ENCODE results near the gene NR1H3. TPM values are rescaled to one million over a fixed set of nuclear protein-coding genes. Genes with fewer than 3 reads are reported as not detected.

The NR1H3 gene
- total RNA-seq, 2 experiments from 2014 or later: 13.0 to 14.0 TPM

DNA sequence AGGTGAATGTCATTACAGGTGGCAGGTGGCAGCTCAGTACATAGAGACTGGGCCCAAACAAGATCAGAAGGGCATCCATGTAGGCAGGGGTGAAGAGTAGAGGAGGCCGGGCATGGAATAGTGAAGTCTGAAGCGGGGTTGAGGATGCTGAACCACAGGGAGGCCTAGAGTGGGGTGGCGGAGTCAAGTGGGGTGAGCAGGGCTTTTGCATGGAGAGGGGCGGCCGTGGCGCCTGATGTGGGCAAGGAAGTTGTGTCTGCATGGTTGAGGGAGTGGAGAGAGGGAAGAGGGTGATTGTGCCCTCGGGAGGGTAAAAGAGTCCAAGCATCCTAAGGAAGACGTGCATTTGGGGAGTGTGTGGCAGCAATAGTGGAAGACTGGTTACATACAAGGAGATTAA, 28.6 kb upstream of the NR1H3 start:
- peaks cover 28% of the 10 kb centered on the region for H3K4me1 Mint-ChIP-seq (ENCODE audit: low read depth)
- H3K27me3 Mint-ChIP-seq: no peaks in the 10 kb centered on the region
- CTCF ChIA-PET: no interaction called here
- DNase-seq: no peak
- intact Hi-C loops (cut with micrococcal nuclease): no loop called here
- H3K27ac Mint-ChIP-seq: no peak overlapping the region
- H3K4me3 Mint-ChIP-seq: no peak overlapping the region
- peaks cover 48% of the 10 kb centered on the region for H3K36me3 Mint-ChIP-seq
- POLR2A ChIA-PET: no interaction called here
- H3K9me3 Mint-ChIP-seq: no peaks in the 10 kb centered on the region

DNA sequence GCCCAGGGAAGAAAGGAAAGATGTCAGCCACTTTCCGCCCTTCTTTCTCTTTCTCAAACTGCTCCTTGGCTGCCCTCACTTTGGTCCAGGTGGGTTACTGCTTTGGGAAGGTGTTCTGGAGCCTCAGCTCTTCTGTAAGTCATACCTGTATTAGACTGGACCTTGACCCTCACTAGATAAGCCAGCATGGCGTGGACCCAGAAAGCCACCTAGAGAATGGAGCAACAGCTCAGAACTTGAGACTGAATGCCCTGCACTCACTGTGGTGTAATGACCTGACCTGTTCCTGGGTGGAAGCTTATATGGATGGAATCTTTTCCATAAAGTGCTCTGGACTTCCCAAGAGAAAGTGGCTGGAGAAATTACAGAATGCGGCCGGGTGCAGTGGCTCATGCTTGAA, 24.7 kb upstream of the NR1H3 start:
- intact Hi-C loops (cut with micrococcal nuclease): no loop called here
- POLR2A ChIA-PET: interaction anchor here (0.8 to 2.0 kb wide), 3 partner anchors 16 to 19 kb away, joined by 3 to 8 read pairs (median 5); partner anchors contain the start of gene DDB2
- H3K4me3 Mint-ChIP-seq: no peak overlapping the region
- H3K9me3 Mint-ChIP-seq: no peaks in the 10 kb centered on the region
- peaks cover 27% of the 10 kb centered on the region for H3K4me1 Mint-ChIP-seq (ENCODE audit: low read depth)
- DNase-seq: no peak
- H3K36me3 Mint-ChIP-seq: peaks cover 54% of the 10 kb centered on the region
- H3K27me3 Mint-ChIP-seq: no peaks in the 10 kb centered on the region
- CTCF ChIA-PET: interaction anchor here (1.6 to 3.0 kb wide), 2 partner anchors 15 to 17 kb away, joined by 5 to 9 read pairs; partner anchors contain the start of gene ACP2
- H3K27ac Mint-ChIP-seq: no peak overlapping the region

DNA sequence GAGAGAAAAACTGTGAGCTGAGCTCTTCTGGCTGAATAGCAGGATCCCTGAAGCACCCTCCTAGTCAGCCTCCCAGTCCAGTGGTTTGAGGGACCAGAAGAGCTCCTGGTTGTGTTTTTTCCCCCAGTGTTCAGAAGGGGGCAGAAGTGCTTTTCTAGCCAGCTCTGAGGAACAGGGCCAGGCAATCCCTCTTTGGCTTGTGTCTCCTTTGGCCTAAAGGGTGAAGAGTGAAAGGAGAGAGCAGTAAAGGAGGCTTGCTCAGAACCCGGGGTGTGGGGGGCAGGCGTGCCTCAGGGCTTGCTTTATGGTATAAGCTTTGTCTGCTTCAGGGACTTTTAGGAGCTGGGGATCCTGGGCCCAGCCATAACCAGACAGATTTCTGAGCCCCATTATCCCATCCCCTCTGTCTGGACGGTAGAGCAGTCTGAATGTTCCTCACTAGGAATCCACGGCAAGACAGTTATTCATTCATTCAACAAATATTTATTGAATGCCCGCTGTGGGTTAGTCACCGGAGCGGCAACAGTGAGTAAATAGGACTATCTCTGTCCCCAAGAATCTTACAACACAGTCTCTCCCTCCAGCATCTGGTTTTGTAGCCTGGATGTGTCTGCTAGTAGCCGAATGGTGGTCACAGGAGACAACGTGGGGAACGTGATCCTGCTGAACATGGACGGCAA, 23.7 kb upstream of the NR1H3 start:
- Mint-ChIP-seq H3K27me3 (no peaks in the 10 kb centered on the region), H3K27ac (peak overlapping the region; percentile 82), H3K9me3 (no peaks in the 10 kb centered on the region), H3K4me3 (peak overlapping the region; percentile 30), H3K4me1 (ENCODE audit: low read depth) (peaks cover 27% of the 10 kb centered on the region), H3K36me3 (peaks cover 56% of the 10 kb centered on the region)
- CTCF ChIA-PET: interaction anchor here (0.8 to 3.0 kb wide), 7 partner anchors 14 to 220 kb away, joined by 3 to 9 read pairs (median 5); partner anchors contain the start of gene ACP2
- peak; percentile 30 for DNase-seq
- intact Hi-C loops (cut with micrococcal nuclease): no loop called here
- POLR2A ChIA-PET: interaction anchor here (1.0 to 2.3 kb wide), 7 partner anchors 13 to 26 kb away, joined by 4 to 18 read pairs (median 5); partner anchors contain the start of genes ACP2 and DDB2

DNA sequence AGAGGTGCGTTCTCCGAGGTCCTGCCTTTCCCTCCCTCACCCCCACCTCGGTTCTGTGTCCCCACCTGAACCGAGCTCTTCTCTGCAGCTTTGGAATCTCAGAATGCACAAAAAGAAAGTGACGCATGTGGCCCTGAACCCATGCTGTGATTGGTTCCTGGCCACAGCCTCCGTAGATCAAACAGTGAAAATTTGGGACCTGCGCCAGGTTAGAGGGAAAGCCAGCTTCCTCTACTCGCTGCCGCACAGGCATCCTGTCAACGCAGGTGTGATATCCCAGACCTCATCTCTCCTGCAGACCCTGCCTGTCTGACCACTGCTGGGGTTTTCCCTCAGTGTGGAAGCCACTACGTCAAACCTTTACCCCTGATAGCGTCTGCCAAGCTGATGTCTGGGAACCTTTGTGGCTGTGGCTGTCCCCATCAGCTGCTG, 23.1 kb upstream of the NR1H3 start:
- intact Hi-C loops (cut with micrococcal nuclease): no loop called here
- Mint-ChIP-seq H3K4me3 (peak overlapping the region; percentile 30), H3K9me3 (no peaks in the 10 kb centered on the region), H3K36me3 (peaks cover 57% of the 10 kb centered on the region), H3K4me1 (ENCODE audit: low read depth) (peaks cover 27% of the 10 kb centered on the region), H3K27me3 (no peaks in the 10 kb centered on the region), H3K27ac (peak overlapping the region; percentile 82)
- CTCF ChIA-PET: interaction anchor here (0.9 to 3.0 kb wide), 6 partner anchors 13 to 219 kb away, joined by 3 to 9 read pairs (median 5); partner anchors contain the start of gene ACP2
- peak; percentile 63 for DNase-seq
- POLR2A ChIA-PET: interaction anchor here (1.0 to 2.3 kb wide), 6 partner anchors 10 to 20 kb away, joined by 3 to 18 read pairs (median 5); partner anchors contain the start of genes ACP2 and DDB2

DNA sequence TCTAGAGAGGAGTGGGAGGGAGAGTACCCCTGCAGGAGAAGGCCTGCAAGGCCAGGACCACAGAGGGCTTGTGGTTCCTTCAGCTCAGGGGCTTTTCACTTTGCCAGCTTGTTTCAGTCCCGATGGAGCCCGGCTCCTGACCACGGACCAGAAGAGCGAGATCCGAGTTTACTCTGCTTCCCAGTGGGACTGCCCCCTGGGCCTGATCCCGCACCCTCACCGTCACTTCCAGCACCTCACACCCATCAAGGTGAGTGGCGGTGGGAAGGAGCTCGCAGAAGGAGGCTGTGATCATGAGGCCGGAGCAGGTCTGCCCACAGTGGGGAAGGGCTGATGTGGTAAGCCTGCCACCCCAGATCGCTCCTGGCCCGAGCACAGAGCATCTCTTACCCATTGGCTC, 22.6 kb upstream of the NR1H3 start:
- Mint-ChIP-seq H3K4me1 (ENCODE audit: low read depth) (peaks cover 27% of the 10 kb centered on the region), H3K4me3 (peak overlapping the region; percentile 30), H3K9me3 (no peaks in the 10 kb centered on the region), H3K27me3 (no peaks in the 10 kb centered on the region), H3K27ac (peak overlapping the region; percentile 82), H3K36me3 (peaks cover 62% of the 10 kb centered on the region)
- CTCF ChIA-PET: interaction anchor here (0.6 to 3.0 kb wide), 6 partner anchors 13 to 271 kb away, joined by 3 to 9 read pairs (median 4); partner anchors contain the start of gene ACP2
- intact Hi-C loops (cut with micrococcal nuclease): no loop called here
- DNase-seq: no peak
- POLR2A ChIA-PET: interaction anchor here (1.0 to 2.3 kb wide), 6 partner anchors 10 to 20 kb away, joined by 3 to 18 read pairs (median 5); partner anchors contain the start of genes ACP2 and DDB2

DNA sequence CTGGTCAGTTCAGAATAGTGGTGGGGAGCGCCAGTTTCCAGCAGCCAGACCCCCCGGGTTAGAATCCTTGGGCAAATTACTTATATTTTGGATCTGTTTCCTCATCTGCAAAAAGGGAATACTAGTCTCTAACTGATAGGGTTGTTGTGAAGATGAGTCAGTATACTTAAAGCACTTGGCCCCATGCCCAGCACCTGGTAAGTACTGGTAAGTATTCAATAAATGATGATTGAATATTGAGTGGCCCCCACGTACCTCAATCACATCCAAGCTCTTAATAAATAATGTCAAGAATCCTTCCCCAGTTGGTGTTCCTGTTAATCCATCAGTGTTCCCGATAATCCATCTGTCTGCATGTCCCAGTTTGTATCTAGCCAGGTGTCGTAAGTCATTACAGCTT, 21.3 kb upstream of the NR1H3 start:
- no peak for DNase-seq
- H3K4me1 Mint-ChIP-seq (ENCODE audit: low read depth): peaks cover 29% of the 10 kb centered on the region
- POLR2A ChIA-PET: interaction anchor here (1.7 kb wide), 1 partner anchor 12 kb away, joined by 5 read pairs; the partner anchor contains the start of gene ACP2
- H3K4me3 Mint-ChIP-seq: no peak overlapping the region
- intact Hi-C loops (cut with micrococcal nuclease): no loop called here
- H3K27ac Mint-ChIP-seq: peak overlapping the region; percentile 49
- H3K27me3 Mint-ChIP-seq: no peaks in the 10 kb centered on the region
- CTCF ChIA-PET: interaction anchor here (0.8 to 1.4 kb wide), 2 partner anchors 12 to 59 kb away, joined by 3 read pairs; partner anchors contain the start of gene ACP2
- peaks cover 63% of the 10 kb centered on the region for H3K36me3 Mint-ChIP-seq
- no peaks in the 10 kb centered on the region for H3K9me3 Mint-ChIP-seq

DNA sequence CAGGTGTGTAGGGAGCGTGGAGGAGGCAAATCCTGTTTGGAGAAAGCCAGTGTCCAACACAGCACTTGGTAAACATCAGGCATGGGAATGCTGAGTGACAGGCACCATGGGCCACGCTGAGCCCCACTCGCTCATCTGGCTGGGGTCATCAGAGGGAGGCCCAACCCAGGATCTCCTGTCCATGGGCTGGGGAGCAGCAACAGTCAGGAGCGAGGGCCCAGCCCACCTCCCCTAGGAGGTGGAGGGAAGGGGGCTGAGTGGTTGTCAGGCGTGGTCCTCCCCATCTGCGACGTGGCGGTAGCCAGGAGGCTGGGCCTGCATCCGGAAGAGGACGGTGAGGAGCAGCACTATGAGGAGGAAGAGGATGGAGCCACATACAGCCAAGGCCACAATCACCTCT, 17.9 kb upstream of the NR1H3 start:
- Mint-ChIP-seq H3K9me3 (no peaks in the 10 kb centered on the region), H3K4me3 (no peak overlapping the region), H3K36me3 (peaks cover 71% of the 10 kb centered on the region), H3K27ac (no peak overlapping the region), H3K4me1 (ENCODE audit: low read depth) (peaks cover 22% of the 10 kb centered on the region), H3K27me3 (no peaks in the 10 kb centered on the region)
- no peak for DNase-seq
- intact Hi-C loops (cut with micrococcal nuclease): no loop called here
- POLR2A ChIA-PET: interaction anchor here (1.1 kb wide), 1 partner anchor 9 kb away, joined by 3 read pairs; the partner anchor contains the start of gene ACP2
- CTCF ChIA-PET: interaction anchor here (1.2 kb wide), 1 partner anchor 20 kb away, joined by 3 read pairs; no protein-coding TSS in a partner anchor

DNA sequence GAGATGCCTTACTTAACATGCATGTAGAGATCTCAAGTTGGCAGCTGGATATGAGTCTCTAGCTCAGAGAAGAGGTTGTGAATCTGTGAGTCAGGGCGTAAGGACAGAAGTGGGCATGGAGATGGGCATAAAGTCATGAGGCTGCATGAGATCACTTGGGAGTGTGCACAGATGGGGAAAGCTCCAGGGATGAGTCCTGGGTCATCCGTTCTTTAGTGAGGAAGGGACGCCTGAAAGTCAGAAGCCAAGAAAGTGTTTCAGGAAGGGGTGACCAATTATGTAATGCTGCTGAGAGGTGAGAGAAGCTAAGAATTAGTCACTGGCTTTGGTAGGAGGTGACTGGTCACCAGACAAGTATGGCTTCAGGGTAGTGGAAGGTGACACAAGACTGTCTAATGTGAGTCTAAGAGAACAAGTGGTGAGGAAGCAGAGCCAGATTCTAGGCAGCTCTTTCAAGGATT, 15.9 kb upstream of the NR1H3 start:
- Mint-ChIP-seq H3K27ac (peak overlapping the region; percentile 19), H3K36me3 (peaks cover 61% of the 10 kb centered on the region), H3K4me1 (ENCODE audit: low read depth) (peaks cover 13% of the 10 kb centered on the region), H3K9me3 (no peaks in the 10 kb centered on the region), H3K4me3 (no peak overlapping the region), H3K27me3 (no peaks in the 10 kb centered on the region)
- DNase-seq: no peak
- ChIA-PET CTCF (no interaction called here), POLR2A (interaction anchor here (1.1 to 2.0 kb wide), 3 partner anchors 12 to 28 kb away, joined by 3 to 6 read pairs (median 6); partner anchors contain the start of gene DDB2)
- intact Hi-C loops (cut with micrococcal nuclease): no loop called here

DNA sequence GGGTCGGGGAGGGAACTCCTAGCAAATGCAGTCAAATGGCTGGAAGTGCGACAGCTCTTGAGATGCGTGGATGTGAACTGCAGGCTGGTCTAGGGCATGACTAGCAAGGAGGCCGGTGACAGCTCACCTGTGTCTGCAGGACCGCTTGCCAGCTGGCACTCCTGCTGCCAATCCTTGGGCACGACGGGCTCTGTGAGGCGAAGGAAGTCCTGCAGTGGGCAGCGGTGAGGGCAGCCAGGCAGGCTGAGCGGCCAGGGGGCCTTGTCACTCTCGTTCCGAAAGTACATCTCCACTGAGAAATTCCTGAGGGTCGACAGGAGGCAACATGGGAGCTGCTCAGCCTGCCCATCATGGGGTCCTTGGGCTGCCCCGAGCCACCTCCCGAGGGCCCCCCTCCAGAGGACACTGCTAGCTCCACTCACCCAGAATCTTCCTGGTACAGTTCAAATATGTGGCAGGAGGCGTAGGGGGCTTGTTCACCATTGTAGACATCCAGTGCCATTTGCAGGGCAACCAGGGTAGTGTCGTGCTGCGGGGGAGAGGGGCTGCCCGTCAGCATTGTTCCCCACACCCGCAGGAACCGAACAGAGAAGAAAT, 15.1 kb upstream of the NR1H3 start:
- Mint-ChIP-seq H3K27me3 (no peaks in the 10 kb centered on the region), H3K4me1 (ENCODE audit: low read depth) (peaks cover 17% of the 10 kb centered on the region), H3K36me3 (peaks cover 59% of the 10 kb centered on the region), H3K4me3 (no peak overlapping the region), H3K27ac (peak overlapping the region; percentile 19), H3K9me3 (no peaks in the 10 kb centered on the region)
- intact Hi-C loops (cut with micrococcal nuclease): no loop called here
- DNase-seq: no peak
- ChIA-PET CTCF (no interaction called here), POLR2A (interaction anchor here (1.0 to 2.0 kb wide), 3 partner anchors 11 to 27 kb away, joined by 5 to 6 read pairs (median 6); partner anchors contain the start of gene DDB2)

DNA sequence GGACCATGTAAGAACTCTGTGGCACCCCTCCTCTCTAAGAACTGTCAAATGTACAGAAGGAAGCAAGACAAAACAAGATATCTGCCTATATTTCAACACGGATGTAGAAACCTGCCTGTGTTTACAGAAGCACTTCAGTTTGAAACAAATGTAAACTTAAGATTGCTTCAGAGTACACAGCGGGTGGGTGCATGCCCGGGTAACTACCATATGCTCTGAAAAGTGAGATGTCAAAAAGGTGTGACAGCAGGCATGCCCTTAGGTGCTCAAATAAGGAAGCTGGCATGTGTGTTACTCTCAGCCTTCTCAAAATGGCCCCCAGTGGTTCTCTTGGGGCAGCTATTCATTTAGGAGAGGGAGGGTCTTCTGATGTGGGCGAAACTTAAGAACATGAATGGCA, 14.3 kb upstream of the NR1H3 start:
- Mint-ChIP-seq H3K27me3 (no peaks in the 10 kb centered on the region), H3K4me1 (ENCODE audit: low read depth) (peaks cover 21% of the 10 kb centered on the region), H3K27ac (peak overlapping the region; percentile 53), H3K36me3 (peaks cover 52% of the 10 kb centered on the region), H3K9me3 (no peaks in the 10 kb centered on the region), H3K4me3 (no peak overlapping the region)
- intact Hi-C loops (cut with micrococcal nuclease): no loop called here
- DNase-seq: no peak
- ChIA-PET POLR2A (interaction anchor here (1.0 to 2.0 kb wide), 2 partner anchors 11 to 16 kb away, joined by 5 to 6 read pairs; no protein-coding TSS in a partner anchor), CTCF (no interaction called here)

DNA sequence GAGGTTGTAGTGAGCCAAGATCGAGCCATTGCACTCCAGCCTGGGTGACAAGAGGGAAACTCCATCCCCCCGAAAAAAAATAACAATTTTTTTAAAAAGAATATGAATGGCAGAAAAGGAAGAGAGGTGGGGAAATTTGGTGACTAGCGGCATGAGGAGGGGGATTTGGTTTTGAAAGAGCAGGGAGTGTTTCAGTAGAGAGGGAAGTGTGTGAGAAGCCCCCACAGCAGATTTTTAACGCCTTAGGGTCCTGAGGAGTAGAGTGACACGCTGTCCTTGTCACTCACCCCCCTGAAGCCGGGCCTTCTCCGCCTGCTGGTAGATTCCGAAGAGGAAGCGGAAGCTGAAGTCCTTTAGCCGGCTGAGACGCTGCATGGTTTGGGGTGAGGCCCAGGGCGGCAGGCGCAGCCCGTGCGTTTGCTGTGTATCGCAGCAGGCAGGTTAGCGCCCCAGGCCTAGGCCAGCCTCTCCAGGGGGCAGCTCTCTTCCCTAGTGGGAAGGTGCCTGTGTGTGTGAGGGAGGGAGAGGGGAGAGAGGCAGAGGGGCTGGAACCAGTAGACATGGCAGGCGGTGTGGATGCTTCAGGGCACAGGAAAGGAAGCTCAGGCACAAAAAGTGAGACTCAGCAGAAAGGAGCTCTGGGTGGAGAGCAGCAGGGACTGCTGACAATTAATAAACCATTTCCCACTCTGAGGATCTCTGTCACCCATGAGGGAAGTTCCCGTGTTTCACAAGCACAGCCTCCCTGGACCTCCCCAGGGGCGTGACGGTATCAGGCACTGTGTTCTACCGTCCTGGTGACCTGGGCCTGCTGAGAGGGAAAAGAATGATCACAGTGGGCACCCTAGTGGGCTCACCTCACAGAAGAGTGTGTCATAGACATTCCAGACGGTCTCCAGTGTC, 13.1 kb upstream of the NR1H3 start:
- H3K4me3 Mint-ChIP-seq: no peak overlapping the region
- intact Hi-C loops (cut with micrococcal nuclease): loop anchor here (5.0 kb wide), 1 partner anchor 67 kb away; the partner anchor contains the start of gene ARFGAP2
- no peaks in the 10 kb centered on the region for H3K27me3 Mint-ChIP-seq
- peaks cover 27% of the 10 kb centered on the region for H3K4me1 Mint-ChIP-seq (ENCODE audit: low read depth)
- CTCF ChIA-PET: no interaction called here
- H3K27ac Mint-ChIP-seq: no peak overlapping the region
- DNase-seq: no peak
- peaks cover 41% of the 10 kb centered on the region for H3K36me3 Mint-ChIP-seq
- no peaks in the 10 kb centered on the region for H3K9me3 Mint-ChIP-seq
- POLR2A ChIA-PET: interaction anchor here (0.7 to 1.1 kb wide), 2 partner anchors 22 to 40 kb away, joined by 3 read pairs; no protein-coding TSS in a partner anchor

Data from activated CD4-positive, alpha-beta memory T cell treated with anti-CD3 and anti-CD28 coated beads for 36 hours (primary cell).